ENCODE results near the gene KCNMA1.
"Not testable (repeated sequence)": the region's sequence is repeated elsewhere in the genome, so short reads cannot be mapped to it uniquely, and the experiment has no call there.

KCNMA1 gene

DNA sequence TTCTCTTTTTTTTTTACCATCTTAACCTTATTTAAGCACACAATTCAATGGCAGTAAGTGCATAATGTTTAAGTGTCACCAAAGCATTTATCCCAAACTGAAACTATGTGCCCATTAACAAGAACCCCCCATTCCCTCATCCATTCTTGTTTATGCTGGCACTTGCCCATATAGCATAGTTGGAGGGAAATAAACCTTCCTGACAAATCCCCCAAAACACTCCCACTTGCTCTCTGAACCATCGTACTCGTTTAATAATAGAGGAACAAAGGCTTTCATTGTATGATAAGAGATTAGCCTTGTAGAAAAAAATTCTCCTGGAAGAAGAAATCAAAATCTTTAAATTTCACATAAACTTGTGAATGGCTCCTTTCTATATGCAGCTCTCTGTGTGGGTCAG is 26.4 kb upstream of the KCNMA1 start:
- no peak for DNase-seq (ENCODE audit: low read depth in 2 of 3, low spot score in 2 of 3)

DNA sequence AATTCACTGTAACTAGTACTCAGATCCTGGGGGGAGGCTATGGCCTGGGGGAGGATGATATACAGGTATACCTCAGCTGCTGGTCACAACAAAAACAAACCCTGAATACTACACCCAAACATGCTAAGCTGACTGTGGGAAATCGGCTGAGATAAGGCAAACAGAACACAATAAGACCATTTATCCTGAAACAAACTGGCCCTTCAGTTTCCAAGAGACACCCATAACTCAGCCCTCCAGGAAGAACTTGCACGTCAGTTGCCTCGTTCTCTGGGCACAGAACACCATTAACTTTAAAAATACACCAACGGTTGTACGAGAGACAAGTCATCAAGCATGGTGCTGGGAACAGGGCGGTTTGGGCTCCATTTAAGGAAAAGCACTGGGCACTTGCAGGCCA is 24.1 kb upstream of the KCNMA1 start:
- no peak for DNase-seq (ENCODE audit: low read depth in 2 of 3, low spot score in 2 of 3)

DNA sequence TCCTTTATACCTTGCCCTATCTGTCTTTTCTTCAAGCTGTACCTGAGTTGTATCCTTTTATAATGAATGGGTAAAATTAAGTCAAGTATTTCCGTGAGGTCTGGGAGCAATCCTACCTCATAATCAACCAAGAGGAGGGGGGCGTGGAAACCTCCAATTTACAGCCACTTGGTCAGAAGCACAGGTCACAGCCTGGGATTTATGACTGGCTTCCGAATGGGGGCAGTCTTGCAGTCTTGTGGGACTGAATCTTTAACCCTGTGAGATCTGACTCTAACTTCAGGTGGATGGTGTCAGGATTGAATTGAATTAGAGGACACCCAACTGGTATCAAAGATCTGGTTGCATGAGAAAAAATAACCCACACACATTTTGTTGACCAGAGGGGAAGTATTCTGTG is 23.5 kb upstream of the KCNMA1 start:
- no peak for DNase-seq (ENCODE audit: low read depth in 2 of 3, low spot score in 2 of 3)

DNA sequence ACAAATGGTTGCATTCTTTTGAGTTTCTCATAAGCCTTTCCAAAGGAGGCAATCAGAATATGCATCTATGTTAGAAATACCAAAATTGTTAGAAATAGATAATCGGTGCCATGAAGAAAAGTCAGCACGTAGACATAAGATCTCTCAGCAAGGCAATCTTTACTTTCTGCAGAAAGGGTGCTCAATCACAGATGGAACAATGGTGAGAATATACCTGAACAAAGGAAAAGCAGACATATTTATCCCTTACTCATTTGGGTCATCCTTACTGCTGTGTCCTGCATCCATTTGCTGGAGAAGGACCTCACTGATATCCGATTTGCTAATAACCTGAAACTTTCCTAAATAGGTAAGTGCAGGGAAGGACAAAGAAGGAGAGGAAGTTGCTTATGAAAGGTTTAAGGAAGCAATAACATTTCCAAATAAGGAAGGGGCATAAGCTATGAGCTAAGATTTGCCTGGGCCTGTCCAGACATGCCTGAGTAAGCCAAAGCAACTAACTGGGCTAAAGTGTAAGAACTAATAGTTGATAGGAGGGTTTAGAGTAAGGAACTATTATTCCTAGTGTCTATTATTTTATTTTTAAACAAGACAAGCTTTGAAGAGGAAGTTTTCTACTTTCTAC is 21.6 kb upstream of the KCNMA1 start:
- DNase-seq (ENCODE audit: low read depth in 2 of 3, low spot score in 2 of 3): not testable (repeated sequence)

GRCh38 chr10:77653210-77653609 is 15.6 kb upstream of the KCNMA1 start:
- DNase-seq (ENCODE audit: low read depth in 2 of 3, low spot score in 2 of 3): no peak

DNA sequence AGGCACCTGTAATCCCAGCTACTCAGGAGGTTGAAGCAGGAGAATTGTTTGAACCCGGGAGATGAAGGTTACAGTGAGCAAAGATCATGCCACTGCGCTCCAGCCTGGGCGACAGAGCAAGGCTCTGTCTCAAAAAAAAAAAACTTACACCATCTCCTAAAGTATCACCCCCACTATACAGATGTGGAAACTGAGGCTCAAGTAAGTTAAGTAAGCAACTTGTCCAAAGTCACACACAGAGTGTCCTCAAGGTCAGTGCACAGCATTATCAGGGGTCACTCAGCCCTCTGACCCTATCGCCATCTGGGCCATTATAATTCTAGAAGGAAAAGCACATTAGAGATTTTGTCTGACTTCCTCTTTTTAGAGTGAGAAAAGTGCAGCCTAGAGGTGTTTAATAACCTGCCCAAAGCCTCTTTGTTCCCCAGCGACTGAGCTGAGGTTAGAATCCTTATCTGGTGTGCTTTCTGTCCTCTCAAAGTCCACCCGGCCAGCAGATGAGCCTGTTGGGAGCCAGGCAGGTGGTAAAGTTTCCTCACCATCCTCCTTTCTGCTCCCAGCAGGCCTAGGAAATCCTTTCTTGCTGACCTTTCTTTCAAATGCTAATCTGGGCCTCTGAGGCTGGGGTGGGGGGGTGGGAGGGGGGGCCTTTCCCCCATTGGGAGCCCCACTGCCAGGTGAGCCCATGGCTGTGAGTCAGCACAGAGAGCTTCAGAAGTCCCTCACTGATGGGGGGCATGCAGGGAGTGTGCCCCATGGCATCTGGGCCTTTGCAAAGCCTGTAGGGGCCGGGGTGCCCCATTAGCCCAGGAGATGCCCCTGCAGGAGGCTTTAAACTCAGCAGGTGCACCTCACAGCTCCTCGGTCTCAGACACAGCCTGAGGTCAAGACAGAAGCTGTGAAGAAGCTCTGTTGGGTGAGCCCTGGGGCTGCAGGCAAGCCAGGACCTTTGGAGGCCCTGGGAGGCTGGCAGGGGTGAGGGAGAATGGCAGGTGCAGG is 12.0 kb upstream of the KCNMA1 start:
- no peak for DNase-seq (ENCODE audit: low read depth in 2 of 3, low spot score in 2 of 3)

DNA sequence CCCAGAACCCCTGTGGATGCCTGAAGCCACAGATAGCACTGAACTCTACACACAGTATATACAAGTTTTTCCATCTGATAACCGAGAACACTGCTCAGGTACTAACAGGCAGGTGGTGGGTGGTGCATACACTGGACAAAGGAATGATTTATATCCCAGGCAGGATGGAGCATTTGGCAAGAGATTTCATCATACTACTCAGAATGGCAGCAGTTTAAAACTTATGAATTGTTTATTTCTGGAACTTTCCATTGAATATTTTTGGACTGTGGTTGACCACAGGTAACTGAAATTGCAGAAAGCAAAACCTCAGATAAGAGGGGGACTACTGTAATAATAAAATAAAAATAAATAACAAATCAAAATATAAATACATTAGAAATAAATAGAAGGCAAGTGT is 10.9 kb upstream of the KCNMA1 start:
- DNase-seq (ENCODE audit: low read depth in 2 of 3, low spot score in 2 of 3): no peak

GRCh38 chr10:77647543-77648293 is 10.1 kb upstream of the KCNMA1 start:
- no peak for DNase-seq (ENCODE audit: low read depth in 2 of 3, low spot score in 2 of 3)

GRCh38 chr10:77644557-77645243 is 7.1 kb upstream of the KCNMA1 start:
- no peak for DNase-seq (ENCODE audit: low read depth in 2 of 3, low spot score in 2 of 3)

DNA sequence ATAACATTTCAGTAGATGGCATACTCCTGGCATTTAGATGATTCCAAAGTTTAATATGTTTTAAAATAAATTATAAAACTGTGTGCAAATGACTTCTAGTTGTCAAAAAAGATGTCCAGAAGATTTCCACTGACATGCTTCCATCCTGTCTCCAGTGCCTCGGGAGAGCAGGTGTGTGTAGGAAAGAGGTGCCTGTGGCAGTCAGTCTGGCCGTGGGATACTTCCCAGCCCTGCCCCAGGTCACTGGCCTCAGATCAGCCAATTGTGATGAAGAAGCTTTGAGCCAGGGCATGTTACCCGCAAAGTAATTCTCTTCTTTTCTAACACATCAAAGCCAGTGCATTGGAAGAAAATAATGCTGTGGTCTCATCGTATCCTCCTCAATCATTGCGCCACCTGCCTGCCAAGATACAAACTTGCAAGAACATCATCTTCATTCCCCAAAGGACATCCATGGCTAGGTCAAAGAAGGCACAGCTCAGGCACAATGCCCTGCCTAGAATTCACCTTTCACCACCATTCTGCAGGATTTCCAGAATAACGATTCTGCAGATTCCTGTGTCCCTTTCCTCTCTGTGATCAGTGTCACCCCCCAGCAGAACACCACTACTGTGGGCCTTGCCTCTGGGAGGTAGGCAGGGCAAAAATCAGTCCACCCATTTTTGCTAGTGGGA is 6.3 kb upstream of the KCNMA1 start:
- no peak for DNase-seq (ENCODE audit: low read depth in 2 of 3, low spot score in 2 of 3)

DNA sequence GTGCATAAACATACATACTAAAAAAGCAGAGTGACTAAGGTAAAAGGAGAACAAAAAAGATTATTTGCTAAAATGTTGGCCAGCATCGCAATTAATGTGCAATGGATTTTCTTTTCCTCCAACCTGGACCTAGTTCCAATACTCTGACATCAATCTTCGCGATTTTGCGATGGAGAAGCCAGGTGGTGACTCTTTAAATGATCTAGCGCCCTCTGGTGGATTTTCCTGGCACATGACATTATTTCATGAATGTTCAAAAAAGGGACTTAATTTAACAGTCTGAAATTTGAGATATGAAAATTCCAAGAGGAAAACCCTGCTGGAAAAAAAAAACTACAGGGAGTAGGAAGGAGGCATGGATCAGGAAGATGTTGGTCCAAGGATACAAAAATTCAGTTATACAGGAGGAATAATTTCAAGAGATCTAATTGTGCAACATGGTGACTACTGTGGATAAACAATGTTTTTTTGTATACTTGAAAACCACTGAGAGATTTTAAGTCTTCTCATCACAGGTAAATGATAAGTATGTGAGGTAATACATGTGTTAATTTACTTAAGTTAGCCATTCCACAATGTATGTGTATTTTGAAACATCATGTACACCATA is 4.3 kb upstream of the KCNMA1 start:
- DNase-seq (ENCODE audit: low read depth in 2 of 3, low spot score in 2 of 3): peak in 1 of 3 experiments; percentile 50

DNA sequence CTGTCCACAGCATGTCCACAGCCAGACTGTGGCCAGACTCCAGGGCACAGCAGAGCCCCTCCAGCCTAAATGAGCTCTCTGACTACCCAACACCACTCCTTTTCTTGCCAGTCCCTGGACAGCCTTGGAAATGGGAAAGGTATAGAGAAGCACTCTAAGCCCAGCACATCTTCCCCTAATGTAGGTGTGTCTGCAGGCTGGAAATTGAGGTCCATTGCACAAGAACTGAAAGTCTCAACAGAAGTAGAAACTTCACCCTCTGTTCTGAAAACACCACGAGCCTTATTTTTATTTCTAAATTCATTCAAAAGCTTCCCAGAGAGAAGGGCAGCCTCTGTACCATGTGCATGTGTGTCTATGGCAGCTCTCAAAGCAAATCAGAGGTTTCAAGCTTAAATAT is 3.7 kb upstream of the KCNMA1 start:
- no peak for DNase-seq (ENCODE audit: low read depth in 2 of 3, low spot score in 2 of 3)

DNA sequence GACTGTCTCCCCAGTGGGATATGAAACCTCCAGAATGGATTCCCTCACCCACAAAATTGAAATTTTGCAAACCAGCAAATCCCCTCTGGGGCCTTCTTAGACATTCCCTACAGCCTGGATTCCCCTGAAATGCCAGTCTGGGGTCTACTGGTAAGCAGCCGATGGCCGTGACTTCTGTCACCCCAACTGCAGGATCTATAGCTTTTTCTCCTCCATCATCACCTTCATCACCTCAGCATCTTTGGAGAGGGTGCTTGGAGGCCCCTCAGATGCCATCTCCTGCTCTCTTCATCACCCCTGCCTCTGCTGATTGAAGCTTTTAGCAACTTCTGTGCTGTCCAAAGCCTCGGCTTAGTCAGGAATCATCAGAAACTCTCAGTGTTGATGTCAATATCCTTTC is 2.6 kb upstream of the KCNMA1 start:
- no peak for DNase-seq (ENCODE audit: low read depth in 2 of 3, low spot score in 2 of 3)

GRCh38 chr10:77639756-77640155 is 2.1 kb upstream of the KCNMA1 start:
- DNase-seq (ENCODE audit: low read depth in 2 of 3, low spot score in 2 of 3): no peak

DNA sequence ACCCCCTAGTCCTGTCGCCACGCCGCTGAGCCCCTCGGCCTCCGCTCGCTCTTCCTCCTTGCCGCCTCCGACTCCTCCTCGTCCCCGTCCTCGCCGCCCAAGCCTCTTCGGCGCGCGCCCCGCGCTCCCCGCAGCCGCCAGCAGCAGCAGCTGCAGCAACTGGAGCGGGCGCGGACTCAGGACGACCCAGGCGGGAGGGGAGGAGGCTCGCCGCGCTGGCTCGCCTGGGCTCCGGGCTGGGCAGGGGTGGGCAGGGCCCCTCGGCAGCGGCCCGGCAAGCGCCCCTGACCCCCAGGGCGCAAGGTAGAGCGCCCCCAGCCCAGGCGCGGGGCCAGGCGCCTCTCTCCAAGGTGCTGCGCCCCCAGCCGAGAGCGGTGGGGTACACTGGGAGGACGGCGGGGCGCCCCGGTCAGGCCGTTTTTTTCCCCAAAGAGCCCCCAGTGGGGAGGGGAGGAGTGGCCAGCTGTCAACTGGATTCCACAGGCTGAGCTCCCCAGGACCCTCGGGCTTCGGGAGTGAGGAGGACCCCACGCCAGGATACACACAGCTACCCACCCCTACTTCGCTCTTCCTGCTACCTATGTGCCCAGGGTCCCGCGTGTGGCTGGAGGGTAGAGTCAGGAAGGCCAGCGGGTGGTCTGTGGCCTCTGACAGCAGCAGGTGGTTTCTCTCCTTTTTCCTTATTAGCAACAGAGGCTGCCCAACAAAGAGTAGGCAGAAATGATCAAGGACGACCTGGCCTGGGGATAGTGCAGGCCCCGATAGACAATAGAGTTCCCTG is 903 bp upstream of the KCNMA1 start:
- DNase-seq (ENCODE audit: low read depth in 2 of 3, low spot score in 2 of 3): no peak

GRCh38 chr10:77636967-77637531 is 559 bp downstream of the KCNMA1 start:
- no peak for DNase-seq (ENCODE audit: low read depth in 2 of 3, low spot score in 2 of 3)

DNA sequence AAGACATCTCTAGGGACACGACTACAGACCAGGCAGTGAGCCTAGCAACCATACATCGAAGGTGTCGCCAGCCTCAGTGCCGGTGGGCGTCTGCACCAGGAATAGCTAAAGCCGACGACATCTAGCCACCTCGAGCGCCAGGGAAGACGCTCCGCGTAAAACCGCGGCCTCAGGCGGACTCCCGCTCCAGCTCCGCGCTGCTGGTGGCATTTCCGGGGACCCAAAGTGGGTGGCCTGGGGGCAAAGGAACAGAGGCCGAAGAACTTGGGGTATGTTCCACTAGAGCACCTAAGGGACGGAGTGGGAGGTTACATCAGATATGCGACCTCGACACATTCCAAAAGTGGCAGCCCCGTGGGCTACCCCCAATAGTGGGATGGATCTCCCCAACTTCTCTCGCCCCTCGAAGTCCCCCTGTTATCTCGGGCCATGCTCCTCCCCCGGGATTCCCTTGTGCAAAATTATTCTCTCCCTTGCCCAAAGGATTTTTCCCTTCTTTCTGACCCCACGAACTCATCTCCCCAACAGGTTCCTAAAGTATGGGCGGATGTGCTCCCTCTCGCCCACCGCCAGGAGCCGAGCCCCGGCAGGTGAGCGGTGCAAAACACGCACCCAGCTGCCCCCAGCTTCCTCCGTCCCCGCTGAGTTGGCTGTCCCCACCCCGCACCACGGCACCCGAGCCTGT is 1.2 kb downstream of the KCNMA1 start:
- DNase-seq (ENCODE audit: low read depth in 2 of 3, low spot score in 2 of 3): no peak

DNA sequence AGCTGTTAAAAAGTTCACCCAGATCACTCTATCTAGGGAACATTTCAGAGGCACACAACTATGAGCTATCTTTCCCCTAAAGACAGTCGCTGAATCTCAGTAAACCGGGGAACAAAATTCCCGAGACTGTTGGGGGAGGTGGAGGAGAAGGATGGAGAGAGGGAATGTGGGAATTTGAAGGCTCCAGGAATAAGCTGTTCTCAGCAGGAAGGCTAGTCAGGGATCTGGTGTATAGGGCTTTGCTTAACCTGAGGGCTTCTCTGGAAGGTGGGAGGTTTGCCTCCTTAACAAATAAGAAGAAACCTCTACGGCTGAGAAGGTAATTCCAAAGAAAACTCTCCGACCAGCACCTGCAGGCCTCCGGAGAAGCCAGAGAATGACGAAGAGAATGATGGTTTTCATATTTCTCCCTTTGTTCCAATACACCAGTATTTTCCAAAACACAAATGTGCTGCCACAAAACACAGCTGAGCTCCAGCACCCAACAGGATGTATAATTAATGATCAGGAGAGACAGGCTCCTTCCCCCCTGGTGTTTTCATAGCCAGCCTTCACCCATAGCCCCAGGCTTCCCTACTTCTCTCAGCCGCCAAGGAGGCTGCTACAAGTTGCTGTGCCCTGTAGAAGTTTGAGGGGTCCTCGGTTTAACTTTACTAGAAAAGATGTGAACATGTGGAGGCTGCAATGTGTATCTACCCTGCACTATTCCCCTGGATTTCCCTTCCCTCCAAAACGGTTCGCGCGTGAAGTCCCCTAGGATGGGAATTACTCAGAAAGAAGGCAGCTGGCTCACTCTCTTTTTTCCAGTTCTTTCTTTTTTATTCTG is 2.0 kb downstream of the KCNMA1 start:
- no peak for DNase-seq (ENCODE audit: low read depth in 2 of 3, low spot score in 2 of 3)

Data from activated CD8-positive, alpha-beta memory T cell treated with anti-CD3 and anti-CD28 coated beads for 48 hours (primary cell).